ENCODE measurements around the gene RAI14.

RAI14 gene

GRCh38 chr5:34669931-34670516, 13.9 kb downstream of the RAI14 start:
- no peak for TF ChIP-seq CTCF (IDR thresholded peaks at IDR 0.05)

- no peak for TF ChIP-seq CTCF (IDR thresholded peaks at IDR 0.05)
Measured at GRCh38 chr5:34672196-34672595, 16.1 kb downstream of the RAI14 start.

GRCh38 chr5:34673463-34674125, 17.5 kb downstream of the RAI14 start:
- no peak for TF ChIP-seq CTCF (IDR thresholded peaks at IDR 0.05)

GRCh38 chr5:34674187-34674586, 18.1 kb downstream of the RAI14 start:
- no peak for TF ChIP-seq CTCF (IDR thresholded peaks at IDR 0.05)

GRCh38 chr5:34675857-34676256, 19.7 kb downstream of the RAI14 start:
- TF ChIP-seq CTCF (IDR thresholded peaks at IDR 0.05), result no peak

- no peak for TF ChIP-seq CTCF (IDR thresholded peaks at IDR 0.05)
Measured at GRCh38 chr5:34676416-34676815, 20.3 kb downstream of the RAI14 start.

GRCh38 chr5:34677428-34677827, 21.3 kb downstream of the RAI14 start:
- TF ChIP-seq CTCF (IDR thresholded peaks at IDR 0.05), result no peak

All from LNCAP (cell line).